Myocyte (in vitro differentiated cells): ENCODE data around the gene LSP1. TPM values are rescaled to one million over a fixed set of nuclear protein-coding genes. Genes with fewer than 3 reads are reported as not detected.
"Not testable (repeated sequence)": the region's sequence is repeated elsewhere in the genome, so short reads cannot be mapped to it uniquely, and the experiment has no call there.

ENCODE experiments used
- DNase-seq: peaks from one replicate; pipeline ENCODE4 v3.0.0-alpha.2; 2012; ENCODE audit warnings: low read depth
- microRNA-seq: library from miRNA; unstranded; fragments of <30 nt; microRNA quantifications from one replicate; pipeline ENCODE4, GENCODE V29; 2016
- total RNA-seq: library from RNA; depleted of rRNA; stranded (reverse); fragments of >200 nt; gene quantifications from 2 replicates; pipeline ENCODE4 v1.2.3, GENCODE V29; 2014

LSP1 gene
- total RNA-seq, 1 donor from 2014 or later: 407 TPM

- DNase-seq: no peak
These were observed 84.9 kb downstream of the LSP1 start for GRCh38 chr11:1937616-1938342.

- DNase-seq: no peak
These were observed 85.6 kb downstream of the LSP1 start for GRCh38 chr11:1938343-1939005.

GRCh38 chr11:1939006-1939625 is 86.2 kb downstream of the LSP1 start:
- DNase-seq: no peak

- DNase-seq: not testable (repeated sequence)
These were observed 86.9 kb downstream of the LSP1 start for GRCh38 chr11:1939788-1940187.

Small RNAs within 50 kb of the gene (microRNA-seq; reads per million reads assigned to microRNA genes)
- gene MIR4298 (not detected), gene MIR7847 (not detected)

Other genes starting within 250 kb of the LSP1 start
- not detected in 2 replicates for gene KRTAP5-3, start 244.6 kb upstream of the LSP1 start, total RNA-seq
- not detected in 2 replicates for gene KRTAP5-4, start 230.9 kb upstream of the LSP1 start, total RNA-seq
- gene KRTAP5-5, start 223.3 kb upstream of the LSP1 start, total RNA-seq: not detected in 2 replicates
- not detected in 2 replicates for gene KRTAP5-6, start 155.9 kb upstream of the LSP1 start, total RNA-seq
- 3.9 and 8.2 TPM in 2 replicates for gene IFITM10, start 102.5 kb upstream of the LSP1 start, total RNA-seq
- gene CTSD, start 89.2 kb upstream of the LSP1 start, total RNA-seq: 557 and 650 TPM in 2 replicates
- gene SYT8, start 18.1 kb upstream of the LSP1 start, total RNA-seq: 0.59 and 2.8 TPM in 2 replicates
- gene TNNI2, start 14.1 kb upstream of the LSP1 start, total RNA-seq: 429 and 432 TPM in 2 replicates
- gene PRR33, start 38.8 kb downstream of the LSP1 start, total RNA-seq: 1.4 and 3.9 TPM in 2 replicates
- 1,570 and 2,000 TPM in 2 replicates for gene TNNT3, start 66.6 kb downstream of the LSP1 start, total RNA-seq
- 95.2 and 101 TPM in 2 replicates for gene MRPL23, start 94.2 kb downstream of the LSP1 start, total RNA-seq
- gene H19, start 144.8 kb downstream of the LSP1 start, total RNA-seq: 9,050 and 10,998 TPM in 2 replicates